Skin of body (tissue), 2 donors: ENCODE results near the gene OCIAD1. TPM values are rescaled to one million over a fixed set of nuclear protein-coding genes. Genes with fewer than 3 reads are reported as not detected.
"Not testable (repeated sequence)": the region's sequence is repeated elsewhere in the genome, so short reads cannot be mapped to it uniquely, and the experiment has no call there.

Source experiments
- DNase-seq: peaks from one replicate; lab custom pipeline; 2025; lab: John Stamatoyannopoulos, UW
- total RNA-seq: library from RNA; depleted of rRNA; stranded (reverse); fragments of >200 nt; gene quantifications from one replicate; pipeline ENCODE4 v1.2.3, GENCODE V29; 2014

OCIAD1 gene
- total RNA-seq, 1 donor from 2014 or later = 83.2 TPM

DNA sequence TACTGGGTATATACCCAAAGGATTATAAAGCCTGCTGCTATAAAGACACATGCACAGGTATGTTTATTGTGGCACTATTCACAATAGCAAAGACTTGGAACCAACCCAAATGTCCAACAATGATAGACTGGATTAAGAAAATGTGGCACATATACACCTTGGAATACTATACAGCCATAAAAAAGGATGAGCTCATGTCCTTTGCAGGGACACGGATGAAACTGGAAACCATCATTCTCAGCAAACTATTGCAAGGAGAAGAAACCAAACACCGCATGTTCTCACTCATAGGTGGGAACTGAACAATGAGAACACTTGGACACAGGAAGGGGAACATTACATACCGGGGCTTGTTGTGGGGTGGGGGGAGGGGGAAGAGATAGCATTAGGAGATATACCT, 58.9 kb downstream of the OCIAD1 start:
- not testable (repeated sequence) for DNase-seq

GRCh38 chr4:48891028-48891619, 60.2 kb downstream of the OCIAD1 start:
- DNase-seq = no peak

- no peak for DNase-seq
These were observed 66.0 kb downstream of the OCIAD1 start for GRCh38 chr4:48896845-48897244.

GRCh38 chr4:48898733-48899431, 68.0 kb downstream of the OCIAD1 start:
- no peak for DNase-seq

DNA sequence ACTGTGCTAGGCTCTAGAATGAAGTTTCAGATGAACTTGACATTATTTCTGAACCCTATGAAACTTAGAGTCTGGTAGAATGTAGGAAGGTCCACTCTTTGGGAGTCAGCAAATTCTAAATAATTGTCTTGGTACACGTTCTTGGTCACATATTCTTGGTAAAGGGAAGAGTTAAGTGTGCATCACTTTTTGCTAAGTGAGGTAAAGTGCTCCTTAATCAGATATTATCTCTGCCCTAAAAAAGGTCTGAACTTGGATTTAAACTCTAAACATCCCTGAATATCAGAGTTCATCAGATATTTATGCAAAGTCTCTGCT, 68.5 kb downstream of the OCIAD1 start:
- DNase-seq = no peak

DNA sequence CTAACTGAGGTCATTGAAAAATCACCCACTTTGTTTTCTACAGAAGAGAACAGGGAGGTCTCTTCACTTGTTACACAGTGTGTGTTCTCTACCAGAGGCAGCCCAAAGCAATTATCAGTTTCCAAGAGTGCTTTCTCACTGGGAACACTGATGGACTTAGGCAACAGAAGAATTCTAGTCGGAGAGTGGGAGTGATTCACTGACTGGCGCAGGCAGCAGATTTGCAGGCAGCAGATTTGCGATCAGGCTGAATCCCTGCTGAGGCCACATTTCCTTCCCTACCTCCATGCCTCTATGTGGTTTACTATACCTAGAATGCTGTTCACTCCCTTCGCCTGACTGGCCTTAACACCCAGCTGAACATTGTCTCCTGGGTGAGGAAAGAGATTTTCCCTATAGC, 69.1 kb downstream of the OCIAD1 start:
- DNase-seq = no peak

DNA sequence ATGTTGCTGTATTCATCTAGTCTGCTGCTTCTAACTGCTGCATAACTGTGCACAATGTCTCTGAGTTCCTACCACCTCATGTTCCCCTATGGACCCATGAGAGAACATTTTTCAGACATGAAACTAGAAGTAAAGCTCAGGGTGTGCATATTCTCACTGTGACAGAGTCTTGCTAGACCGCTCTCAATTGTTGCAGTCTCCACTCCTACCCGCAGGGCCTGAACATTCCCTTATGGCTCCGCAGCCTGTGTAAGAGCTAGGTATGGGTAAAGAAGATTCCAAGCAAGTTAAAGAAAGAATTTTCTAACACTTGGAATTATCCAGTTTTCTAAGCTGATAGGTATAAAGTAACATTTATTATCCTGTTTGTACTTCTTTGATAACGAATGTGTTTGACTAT, 70.3 kb downstream of the OCIAD1 start:
- DNase-seq = no peak

DNA sequence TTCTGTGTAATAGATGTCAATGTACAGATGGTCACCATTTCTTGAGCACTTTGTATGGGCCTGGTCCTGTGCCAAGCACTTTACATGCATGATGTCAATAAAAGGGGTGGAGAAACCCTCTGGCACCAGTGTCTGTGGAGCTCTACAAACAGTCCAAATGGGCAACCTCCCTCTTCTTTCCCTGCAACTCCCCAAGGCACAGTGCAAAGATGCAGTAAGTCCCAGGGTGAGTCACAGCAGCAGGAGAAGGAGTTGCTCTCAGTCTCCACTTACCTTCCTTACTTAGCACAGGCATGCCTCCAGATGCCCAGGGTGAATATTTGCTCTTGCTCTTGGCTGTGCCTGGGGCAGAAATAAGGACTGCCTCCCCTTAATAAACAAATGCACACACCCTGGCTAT, 71.4 kb downstream of the OCIAD1 start:
- no peak for DNase-seq

GRCh38 chr4:48904101-48904500, 73.2 kb downstream of the OCIAD1 start:
- DNase-seq = no peak

DNA sequence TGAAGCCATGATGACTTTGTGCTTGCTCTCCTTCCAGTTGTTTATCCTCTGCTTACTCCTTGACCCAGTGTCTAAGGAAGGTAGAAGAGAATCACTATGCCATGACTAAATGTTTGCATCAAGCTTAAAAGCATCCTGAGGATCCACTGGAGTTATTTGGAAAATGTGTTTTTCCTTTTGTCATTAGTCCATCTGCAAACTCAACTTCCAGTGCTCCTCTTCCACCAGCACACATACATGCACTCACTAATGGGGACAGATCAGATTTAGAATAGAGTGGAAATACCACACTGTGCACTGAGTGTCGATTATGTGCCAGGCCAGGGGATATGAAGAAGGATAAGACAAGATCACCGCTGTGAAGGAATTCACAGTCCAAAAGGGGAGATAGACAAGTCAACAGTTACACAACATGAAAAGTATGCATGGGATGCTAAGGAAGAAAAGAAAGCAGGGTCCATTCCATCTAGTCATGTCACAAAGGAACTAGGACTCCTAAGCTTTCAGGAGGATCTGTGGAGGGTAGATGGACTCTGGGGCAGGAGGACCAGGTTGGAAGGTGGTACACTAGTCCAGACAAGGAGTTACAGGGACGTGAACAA, 73.8 kb downstream of the OCIAD1 start:
- no peak for DNase-seq

- no peak for DNase-seq
These were observed 74.6 kb downstream of the OCIAD1 start for GRCh38 chr4:48905363-48906015.

- no peak for DNase-seq
These were observed 75.6 kb downstream of the OCIAD1 start, which contains the start of gene OCIAD2 for GRCh38 chr4:48906206-48907173. Gene OCIAD2, minus strand, starts transcription at chr4:48906774. Its CDS starts 2,225 bp downstream, at chr4:48904549.

- DNase-seq = no peak
These were observed 77.0 kb downstream of the OCIAD1 start for GRCh38 chr4:48907706-48908477.

DNA sequence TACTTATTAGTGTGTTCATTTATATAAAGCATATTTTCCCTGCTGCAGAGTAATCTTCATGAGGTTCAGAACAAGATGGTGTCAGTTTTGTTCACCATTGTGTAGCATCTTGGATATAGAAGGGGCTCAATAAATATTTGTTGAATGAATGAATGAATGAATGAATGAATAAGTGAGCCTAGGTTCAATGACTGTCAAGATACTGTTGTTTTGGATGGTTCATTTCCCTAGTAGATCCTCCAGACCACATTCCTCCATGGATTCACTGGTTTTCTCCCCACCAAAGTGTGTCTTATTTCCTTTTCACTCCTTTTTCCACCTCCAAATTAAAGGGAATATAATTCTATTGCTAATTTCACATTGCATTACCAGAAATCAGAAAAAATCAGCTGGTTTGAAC, 77.8 kb downstream of the OCIAD1 start:
- no peak for DNase-seq

GRCh38 chr4:48909697-48910096, 78.8 kb downstream of the OCIAD1 start:
- DNase-seq = no peak

DNA sequence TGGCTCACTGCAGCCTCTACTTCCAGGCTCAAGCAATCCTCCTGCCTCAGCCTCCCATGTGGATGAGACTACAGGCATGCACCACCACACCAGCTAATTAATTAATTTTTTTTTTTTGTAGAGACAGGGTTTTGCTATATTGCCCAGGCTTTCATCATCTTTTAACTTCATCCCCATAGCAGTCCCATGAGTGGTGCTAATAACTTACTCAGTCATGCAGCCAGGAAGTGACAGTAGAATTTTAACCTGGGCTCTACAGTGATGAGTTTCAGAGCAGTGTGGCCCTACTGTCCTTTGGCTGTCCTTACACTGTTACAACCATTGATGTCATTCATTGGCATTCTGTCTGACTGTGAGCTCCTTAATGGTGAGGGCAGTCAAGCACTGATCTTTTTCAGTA, 79.6 kb downstream of the OCIAD1 start:
- DNase-seq = no peak
